GM23248 (cell line): ENCODE measurements around the gene TEX44. TPM values are rescaled to one million over a fixed set of nuclear protein-coding genes. Genes with fewer than 3 reads are reported as not detected.

ENCODE experiments used
- DNase-seq: peaks from one replicate; pipeline ENCODE4 v3.0.0-alpha.2; 2015
- H2AFZ ChIP-seq: fragments of 200-600 bp; sonication (generic); 2 replicates; pipeline ENCODE4 v1.6.1; 2016; ENCODE audit warnings: antibody characterized with exemption
- H3F3A ChIP-seq: fragments of 200-600 bp; sonication (generic); 2 replicates; pipeline ENCODE4 v1.6.1; 2016; ENCODE audit warnings: mild to moderate bottlenecking, antibody characterized with exemption, mixed run types; ENCODE audit not compliant: insufficient read depth
- H3K27ac ChIP-seq: fragments of 200-600 bp; sonication (generic); 2 replicates; pipeline ENCODE4 v1.5.1; 2016; ENCODE audit warnings: mild to moderate bottlenecking
- H3K27me3 ChIP-seq: fragments of 200-600 bp; sonication (generic); replicated peaks from 2 replicates; pipeline ENCODE4 v1.6.1; 2016; ENCODE audit warnings: mild to moderate bottlenecking; ENCODE audit not compliant: insufficient read depth
- H3K36me3 ChIP-seq: fragments of 200-600 bp; sonication (generic); 2 replicates; pipeline ENCODE4 v1.6.1; 2016; ENCODE audit warnings: low read depth, mild to moderate bottlenecking
- H3K4me1 ChIP-seq: fragments of 200-600 bp; sonication (generic); 2 replicates; pipeline ENCODE4 v1.6.1; 2016; ENCODE audit warnings: mild to moderate bottlenecking; ENCODE audit not compliant: insufficient read depth
- H3K4me2 ChIP-seq: fragments of 200-600 bp; sonication (generic); one replicate; pipeline ENCODE4 v1.6.1; 2016; ENCODE audit warnings: mild to moderate bottlenecking; ENCODE audit not compliant: unreplicated experiment
- H3K4me3 ChIP-seq: fragments of 200-600 bp; sonication (generic); 2 replicates; pipeline ENCODE4 v1.5.1; 2016; ENCODE audit warnings: mild to moderate bottlenecking
- H3K79me2 ChIP-seq: fragments of 200-600 bp; sonication (generic); 2 replicates; pipeline ENCODE4 v1.6.1; 2016; ENCODE audit warnings: mild to moderate bottlenecking; ENCODE audit not compliant: insufficient read depth
- H3K9ac ChIP-seq: fragments of 200-600 bp; sonication (generic); 2 replicates; pipeline ENCODE4 v1.6.1; 2016; ENCODE audit warnings: mild to moderate bottlenecking
- H3K9me2 ChIP-seq: fragments of 200-600 bp; sonication (generic); 2 replicates; pipeline ENCODE4 v1.6.1; 2016; ENCODE audit warnings: mixed run types, mild to moderate bottlenecking, moderate library complexity; ENCODE audit not compliant: insufficient read depth
- H3K9me3 ChIP-seq: fragments of 200-600 bp; sonication (generic); one replicate; pipeline ENCODE4 v1.6.1; 2017; ENCODE audit warnings: low read depth
- H4K20me1 ChIP-seq: fragments of 200-600 bp; sonication (generic); 2 replicates; pipeline ENCODE4 v1.6.0; 2016; ENCODE audit not compliant: insufficient read depth
- EZH2 ChIP-seq: fragments of 200-600 bp; sonication (generic); IDR thresholded peaks from 2 replicates; pipeline ENCODE4 v1.6.1; 2018; ENCODE audit warnings: antibody characterized with exemption, mild to moderate bottlenecking; ENCODE audit not compliant: insufficient read depth, poor library complexity, severe bottlenecking
- EZH2phosphoT487 ChIP-seq: fragments of 200-600 bp; sonication (generic); IDR thresholded peaks from 2 replicates; pipeline ENCODE4 v1.6.1; 2018; ENCODE audit warnings: antibody characterized with exemption, moderate library complexity, mild to moderate bottlenecking, low read depth; ENCODE audit not compliant: insufficient read depth
- WGBS, 2 experiments: methylation state at CpG; one replicate each; pipeline ENCODE4 v1.1.6; 2015 to 2017; ENCODE audit warnings: low lambda C conversion rate in 2 of 2, low coverage in 1 of 2; ENCODE audit errors: missing lambda C conversion rate in 2 of 2; 5-methylcytosine and 5-hydroxymethylcytosine counted together
- in situ Hi-C: fragments of 300-500 bp; cut with MboI; formaldehyde crosslinking; loops from 2 replicates; pipeline ENCODE4 v1.15.0; 2020
- polyA plus RNA-seq: library from polyadenylated mRNA; unstranded; fragments of >200 nt; fragmentation: Nextera tagmentation; extraction: Ambion mirVana; gene quantifications from 2 replicates; pipeline ENCODE4 v1.2.1, GENCODE V29; 2016
- total RNA-seq: library from RNA; depleted of rRNA; stranded (reverse); fragments of >200 nt; shearing (Covaris generic); gene quantifications from 2 replicates; pipeline ENCODE4 v1.2.3, GENCODE V29; 2014

TEX44 gene
- total and polyA plus RNA-seq, 2 experiments from 2014 or later = not detected

- 2 to 19% methylated on average over 2 of the region's 3 CpGs for WGBS, 2 experiments
These were observed 29.2 kb upstream of the TEX44 start for GRCh38 chr2:231563378-231563961.

GRCh38 chr2:231565887-231566594 lies 26.6 kb upstream of the TEX44 start:
- H3K27ac ChIP-seq = no peak overlapping the region
- no peak for DNase-seq
- WGBS, 2 experiments = 56 to 58% methylated on average over 4 of the region's 4 CpGs

More at GRCh38 chr2:231563378-231563961, 29.2 kb upstream of the TEX44 start:
- DNase-seq = peak; percentile 75
- H3K4me1 ChIP-seq = no peaks in the 10 kb centered on the region
- H3K27me3 ChIP-seq = no peaks in the 10 kb centered on the region
- no peaks in the 10 kb centered on the region for H3K9me2 ChIP-seq
- H3K27ac ChIP-seq = no peak overlapping the region
- no peak for TF ChIP-seq EZH2
- no peak for TF ChIP-seq EZH2phosphoT487
- H3K4me2 ChIP-seq = no peak overlapping the region
- H3K36me3 ChIP-seq = no peaks in the 10 kb centered on the region
- H3F3A ChIP-seq = no peaks in the 10 kb centered on the region
- in situ Hi-C loops = no loop called here
- H4K20me1 ChIP-seq = no peaks in the 10 kb centered on the region
- H3K4me3 ChIP-seq = no peak overlapping the region
- no peak overlapping the region for H2AFZ ChIP-seq
- H3K9ac ChIP-seq = no peak overlapping the region
- H3K9me3 ChIP-seq = no peaks in the 10 kb centered on the region
- no peaks in the 10 kb centered on the region for H3K79me2 ChIP-seq

GRCh38 chr2:231567159-231567558 lies 25.5 kb upstream of the TEX44 start:
- no peak for DNase-seq
- H3K9me2 ChIP-seq = no peaks in the 10 kb centered on the region
- no peaks in the 10 kb centered on the region for H3F3A ChIP-seq
- H3K4me3 ChIP-seq = no peak overlapping the region
- H4K20me1 ChIP-seq = no peaks in the 10 kb centered on the region
- no peak overlapping the region for H3K9ac ChIP-seq
- WGBS, 2 experiments = 65 to 67% methylated on average over 3 of the region's 3 CpGs
- H3K27me3 ChIP-seq = no peaks in the 10 kb centered on the region
- H3K4me1 ChIP-seq = no peaks in the 10 kb centered on the region
- no peak overlapping the region for H3K27ac ChIP-seq
- no peak overlapping the region for H2AFZ ChIP-seq
- TF ChIP-seq EZH2phosphoT487 (no peak), EZH2 (no peak)
- H3K79me2 ChIP-seq = no peaks in the 10 kb centered on the region
- no peaks in the 10 kb centered on the region for H3K9me3 ChIP-seq
- in situ Hi-C loops = no loop called here
- H3K36me3 ChIP-seq = no peaks in the 10 kb centered on the region
- H3K4me2 ChIP-seq = no peak overlapping the region

More at GRCh38 chr2:231565887-231566594, 26.6 kb upstream of the TEX44 start:
- Histone ChIP-seq H4K20me1 (no peaks in the 10 kb centered on the region), H3K4me1 (no peaks in the 10 kb centered on the region), H3K4me2 (no peak overlapping the region), H2AFZ (no peak overlapping the region), H3K9me3 (no peaks in the 10 kb centered on the region), H3K4me3 (no peak overlapping the region), H3K9ac (no peak overlapping the region), H3F3A (no peaks in the 10 kb centered on the region), H3K36me3 (no peaks in the 10 kb centered on the region), H3K9me2 (no peaks in the 10 kb centered on the region), H3K79me2 (no peaks in the 10 kb centered on the region), H3K27me3 (no peaks in the 10 kb centered on the region)
- in situ Hi-C loops = no loop called here
- TF ChIP-seq EZH2phosphoT487 (no peak), EZH2 (no peak)

- H3K9me3 ChIP-seq = no peaks in the 10 kb centered on the region
- DNase-seq = no peak
- no peak overlapping the region for H3K4me2 ChIP-seq
- H4K20me1 ChIP-seq = no peaks in the 10 kb centered on the region
- H2AFZ ChIP-seq = no peak overlapping the region
- H3K27ac ChIP-seq = no peak overlapping the region
- 77 to 82% methylated on average over 6 of the region's 6 CpGs for WGBS, 2 experiments
- H3K9ac ChIP-seq = no peak overlapping the region
- no peaks in the 10 kb centered on the region for H3F3A ChIP-seq
- H3K4me1 ChIP-seq = no peaks in the 10 kb centered on the region
- no peaks in the 10 kb centered on the region for H3K27me3 ChIP-seq
- no peak overlapping the region for H3K4me3 ChIP-seq
- in situ Hi-C loops = no loop called here
- H3K36me3 ChIP-seq = no peaks in the 10 kb centered on the region
- H3K79me2 ChIP-seq = no peaks in the 10 kb centered on the region
- TF ChIP-seq EZH2phosphoT487 (no peak), EZH2 (no peak)
- no peaks in the 10 kb centered on the region for H3K9me2 ChIP-seq
These were observed 24.4 kb upstream of the TEX44 start for GRCh38 chr2:231568098-231568784.
